ENCODE measurements around the gene CFAP100.

CFAP100 gene

GRCh38 chr3:126376444-126376843 is 18.3 kb upstream of the CFAP100 start:
- no peak for DNase-seq (ENCODE audit: low read depth)

- DNase-seq (ENCODE audit: low read depth): no peak
Observed at GRCh38 chr3:126377211-126377610, 17.5 kb upstream of the CFAP100 start.

- no peak for DNase-seq (ENCODE audit: low read depth)
Observed at GRCh38 chr3:126378341-126378751, 16.4 kb upstream of the CFAP100 start.

- no peak for DNase-seq (ENCODE audit: low read depth)
Observed at GRCh38 chr3:126380011-126380768, 14.5 kb upstream of the CFAP100 start.

- DNase-seq (ENCODE audit: low read depth): no peak
Observed at GRCh38 chr3:126381966-126382365, 12.7 kb upstream of the CFAP100 start.

GRCh38 chr3:126389112-126389793 is 5.5 kb upstream of the CFAP100 start:
- DNase-seq (ENCODE audit: low read depth): no peak

- no peak for DNase-seq (ENCODE audit: low read depth)
Observed at GRCh38 chr3:126389794-126390146, 4.9 kb upstream of the CFAP100 start.

GRCh38 chr3:126390201-126390600 is 4.5 kb upstream of the CFAP100 start:
- DNase-seq (ENCODE audit: low read depth): no peak

- no peak for DNase-seq (ENCODE audit: low read depth)
Observed at GRCh38 chr3:126390751-126391150, 4.0 kb upstream of the CFAP100 start.

- DNase-seq (ENCODE audit: low read depth): no peak
Observed at GRCh38 chr3:126391631-126392030, 3.1 kb upstream of the CFAP100 start.

- DNase-seq (ENCODE audit: low read depth): no peak
Observed at GRCh38 chr3:126392246-126392645, 2.5 kb upstream of the CFAP100 start.

- no peak for DNase-seq (ENCODE audit: low read depth)
Observed at GRCh38 chr3:126393563-126393962, 1.1 kb upstream of the CFAP100 start.

GRCh38 chr3:126394977-126395321 is 240 bp downstream of the CFAP100 start:
- no peak for DNase-seq (ENCODE audit: low read depth)

- no peak for DNase-seq (ENCODE audit: low read depth)
Observed at GRCh38 chr3:126395846-126396513, 1.3 kb downstream of the CFAP100 start.

- DNase-seq (ENCODE audit: low read depth): no peak
Observed at GRCh38 chr3:126396536-126396935, 1.8 kb downstream of the CFAP100 start.

- no peak for DNase-seq (ENCODE audit: low read depth)
Observed at GRCh38 chr3:126397610-126398422, 3.1 kb downstream of the CFAP100 start.

- no peak for DNase-seq (ENCODE audit: low read depth)
Observed at GRCh38 chr3:126398423-126399350, 4.0 kb downstream of the CFAP100 start.

GRCh38 chr3:126399351-126399735 is 4.6 kb downstream of the CFAP100 start:
- DNase-seq (ENCODE audit: low read depth): no peak

GRCh38 chr3:126399756-126400155 is 5.0 kb downstream of the CFAP100 start:
- no peak for DNase-seq (ENCODE audit: low read depth)

- no peak for DNase-seq (ENCODE audit: low read depth)
Observed at GRCh38 chr3:126401611-126402160, 7.0 kb downstream of the CFAP100 start.

GRCh38 chr3:126402178-126402577 is 7.5 kb downstream of the CFAP100 start:
- no peak for DNase-seq (ENCODE audit: low read depth)

Measured in activated T-cell treated with anti-CD3 and anti-CD28 coated beads for 1 hour (primary cell).